HG03139 (cell line): ENCODE results near the gene LRRC32.
"Not testable (repeated sequence)": the region's sequence is repeated elsewhere in the genome, so short reads cannot be mapped to it uniquely, and the experiment has no call there.

Source experiments
- ATAC-seq: cut with Tn5 transposase; IDR thresholded peaks from one replicate; pipeline ENCODE4 v1.9.1; 2021; ENCODE audit not compliant: unreplicated experiment

LRRC32 gene

DNA sequence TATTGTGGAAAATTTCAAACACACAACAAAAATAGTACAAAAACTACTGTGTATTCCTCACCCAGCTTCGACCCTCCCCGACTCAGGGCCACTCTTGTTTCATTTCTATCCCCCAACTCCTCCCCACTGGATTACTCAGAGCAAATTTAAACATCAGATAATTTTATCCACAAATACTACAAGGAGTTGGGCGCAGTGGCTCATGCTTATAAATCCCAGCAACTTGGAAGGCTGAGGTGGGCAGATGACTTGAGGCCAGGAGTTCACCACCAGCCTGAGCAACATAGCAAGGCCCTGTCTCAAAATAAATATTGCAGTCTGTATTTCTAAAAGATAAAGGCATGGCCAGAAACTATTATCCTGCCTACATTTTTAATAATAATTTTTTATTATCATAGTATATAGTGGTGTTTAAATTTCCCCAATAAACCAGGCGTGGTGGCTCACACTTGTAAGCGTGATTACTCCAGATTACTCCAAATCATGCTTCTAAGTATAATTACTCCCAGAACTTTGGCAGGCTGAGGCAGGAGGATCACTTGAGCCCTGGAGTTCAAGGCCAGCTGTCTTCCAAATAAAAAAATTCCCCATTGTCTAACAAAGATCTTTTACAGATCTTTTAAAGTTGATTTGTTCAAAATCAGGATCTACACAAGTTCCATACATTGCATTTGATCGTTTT is 39.8 kb downstream of the LRRC32 start:
- no peak for ATAC-seq

- ATAC-seq: no peak
These were observed 40.5 kb downstream of the LRRC32 start for GRCh38 chr11:76629853-76630599.

DNA sequence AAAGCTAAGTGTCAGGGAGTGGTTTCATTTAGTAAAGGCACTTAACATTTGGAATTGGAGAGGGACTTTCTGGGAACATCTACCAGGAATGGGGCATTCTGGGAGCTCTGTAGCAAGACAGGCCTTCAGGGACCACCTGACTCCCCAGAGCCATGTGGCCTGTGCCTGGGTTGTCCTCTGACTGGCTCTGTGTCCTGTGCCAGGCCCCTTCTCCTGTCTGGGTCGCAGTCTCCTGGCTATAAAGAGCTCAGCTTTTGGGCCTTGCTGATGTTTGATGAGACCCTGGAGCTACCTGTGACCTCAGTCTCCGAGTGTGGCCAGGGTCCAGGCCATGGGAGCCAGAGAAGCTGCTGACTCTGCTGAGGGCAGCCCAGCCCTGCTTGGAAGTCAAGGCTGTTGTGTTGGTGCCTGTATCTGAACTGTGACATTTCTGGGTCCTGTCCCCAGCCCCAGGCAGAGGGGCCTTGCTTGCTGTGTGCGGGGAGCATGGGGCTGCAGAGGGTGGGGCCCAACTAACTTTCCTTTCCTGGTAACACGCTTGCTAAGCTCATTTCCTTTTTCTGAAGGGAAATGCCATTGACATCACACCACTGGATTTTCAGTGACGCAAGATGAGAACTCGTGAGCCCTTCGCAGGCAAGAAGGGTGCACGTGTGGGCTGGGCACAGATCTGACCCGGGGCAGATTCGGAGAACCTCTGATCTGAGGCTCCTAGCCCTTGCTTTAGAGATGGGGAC is 41.3 kb downstream of the LRRC32 start:
- ATAC-seq: no peak

DNA sequence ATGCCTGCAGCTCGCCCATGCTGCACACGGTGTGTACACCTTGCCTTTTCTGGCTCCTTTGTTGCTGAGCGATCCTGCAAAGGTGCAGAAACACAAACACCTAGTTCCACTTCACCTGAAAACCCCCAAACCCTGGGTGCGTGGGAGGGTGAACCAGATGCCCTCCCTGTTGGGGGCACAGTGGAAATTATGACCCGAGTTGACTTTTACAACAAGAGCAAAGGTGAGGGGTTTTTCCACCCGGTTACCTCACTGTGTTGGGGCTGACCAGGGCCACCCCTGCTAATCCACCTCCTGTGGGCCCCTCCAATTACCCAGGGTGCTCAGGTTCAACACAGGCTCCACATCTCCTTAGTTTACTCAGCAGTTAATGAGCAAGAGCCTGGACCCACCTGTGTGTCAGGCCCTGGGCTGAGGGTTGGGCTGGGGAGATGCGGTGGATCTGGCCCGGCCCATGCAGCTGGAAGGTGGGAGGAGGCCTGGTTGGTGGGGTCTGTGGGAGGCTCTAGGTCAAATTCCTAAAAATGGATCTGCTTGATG is 42.1 kb downstream of the LRRC32 start:
- no peak for ATAC-seq

DNA sequence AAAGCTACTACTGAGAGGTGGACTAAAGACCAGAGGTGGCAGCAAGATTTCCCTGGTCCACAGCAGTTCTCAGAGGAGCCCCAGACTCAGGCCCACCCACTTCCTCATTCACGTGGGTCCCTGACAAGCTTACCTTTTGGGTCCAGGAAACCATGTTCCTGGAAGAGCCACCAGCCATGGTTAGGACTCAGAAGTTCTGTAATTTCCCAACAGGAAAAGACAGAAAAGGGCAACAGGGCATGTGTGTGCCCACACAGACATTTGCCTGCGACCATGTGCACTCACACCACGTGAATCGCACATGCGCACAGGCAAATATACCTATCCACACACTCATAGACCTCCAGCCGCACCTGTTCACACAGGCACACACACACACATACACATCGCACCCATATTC is 42.9 kb downstream of the LRRC32 start:
- ATAC-seq: no peak

DNA sequence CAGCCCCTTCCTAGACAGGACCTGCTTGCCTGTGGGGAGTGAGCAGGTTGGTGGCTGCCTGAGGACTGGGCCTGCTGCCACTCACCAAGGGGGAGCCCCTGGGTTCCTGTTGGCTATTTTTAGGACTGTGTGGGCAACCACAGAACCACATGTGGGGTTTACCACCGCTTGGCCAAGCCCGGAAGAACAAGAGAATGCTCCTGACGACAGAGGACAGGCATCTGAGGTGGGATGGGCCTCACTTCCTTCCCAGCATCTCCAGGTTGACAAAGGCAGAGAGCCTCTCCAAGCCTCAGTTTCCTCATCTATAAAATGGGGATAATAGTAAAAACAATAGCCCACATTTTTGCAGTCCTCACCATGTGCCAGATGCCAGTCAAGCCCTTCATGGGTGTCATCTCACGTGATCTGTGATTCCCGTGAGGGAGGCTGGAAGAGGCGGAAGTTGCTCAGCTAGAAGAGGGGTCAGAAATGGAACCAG is 43.6 kb downstream of the LRRC32 start:
- peak; percentile 61 for ATAC-seq

GRCh38 chr11:76626266-76626665 is 44.3 kb downstream of the LRRC32 start:
- no peak for ATAC-seq

DNA sequence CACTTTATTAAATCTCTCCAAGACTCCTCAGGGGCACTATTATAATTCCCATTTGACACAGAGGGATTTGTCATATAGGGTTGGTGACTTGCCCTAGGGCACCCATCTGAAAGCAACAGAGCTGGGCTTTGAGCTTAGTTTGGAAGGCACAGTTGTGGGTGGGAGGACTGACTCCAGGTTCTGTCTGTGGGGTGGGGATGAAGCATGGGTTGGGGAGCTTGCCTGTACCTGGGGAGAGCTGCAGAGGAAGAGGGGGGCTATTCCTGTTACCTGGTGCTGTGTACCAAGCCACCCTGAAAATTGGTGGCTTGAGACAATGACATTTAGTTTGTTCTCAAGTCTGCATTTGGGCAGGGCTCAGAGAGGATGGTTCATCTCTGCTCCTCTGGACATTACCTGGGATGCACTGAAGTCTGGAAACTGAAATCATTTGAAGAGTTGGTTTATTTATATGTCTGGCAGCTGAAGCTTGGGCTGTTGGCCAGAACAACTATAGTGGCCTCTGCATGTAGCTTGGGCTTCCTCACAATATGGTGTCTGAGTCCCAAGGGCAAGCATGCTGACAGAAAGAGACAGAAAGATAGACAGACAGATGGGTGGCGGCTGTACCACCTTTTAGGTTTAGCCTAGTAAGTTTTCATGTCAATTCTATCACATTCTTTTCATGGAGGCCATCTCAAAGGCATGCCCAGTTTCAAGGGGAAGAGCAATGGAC is 44.9 kb downstream of the LRRC32 start:
- ATAC-seq: no peak

- ATAC-seq: no peak
These were observed 45.8 kb downstream of the LRRC32 start for GRCh38 chr11:76624500-76625379.

- ATAC-seq: no peak
These were observed 46.6 kb downstream of the LRRC32 start for GRCh38 chr11:76623884-76624419.

- no peak for ATAC-seq
These were observed 47.2 kb downstream of the LRRC32 start for GRCh38 chr11:76623171-76623883.

- no peak for ATAC-seq
These were observed 48.0 kb downstream of the LRRC32 start for GRCh38 chr11:76622493-76623094.

DNA sequence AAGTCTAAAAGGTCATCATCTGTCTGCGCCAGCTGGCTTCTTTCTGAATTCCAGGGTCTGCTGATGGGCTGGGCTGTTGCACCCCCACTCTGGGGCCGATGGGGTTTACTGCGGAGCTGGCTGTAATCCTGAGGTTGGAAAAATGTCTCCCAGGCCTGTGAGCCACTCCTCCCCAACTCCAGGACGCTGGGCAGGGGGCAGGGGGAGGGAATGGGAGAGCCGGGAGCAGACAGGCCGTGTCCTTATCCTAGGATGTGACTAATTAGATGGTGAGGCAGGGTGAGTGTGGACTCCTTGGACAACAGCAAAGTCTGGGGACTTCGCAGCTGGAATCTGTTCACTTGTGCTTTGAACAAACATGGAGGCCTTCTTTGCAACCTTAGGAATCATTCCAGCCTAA is 48.7 kb downstream of the LRRC32 start:
- no peak for ATAC-seq

DNA sequence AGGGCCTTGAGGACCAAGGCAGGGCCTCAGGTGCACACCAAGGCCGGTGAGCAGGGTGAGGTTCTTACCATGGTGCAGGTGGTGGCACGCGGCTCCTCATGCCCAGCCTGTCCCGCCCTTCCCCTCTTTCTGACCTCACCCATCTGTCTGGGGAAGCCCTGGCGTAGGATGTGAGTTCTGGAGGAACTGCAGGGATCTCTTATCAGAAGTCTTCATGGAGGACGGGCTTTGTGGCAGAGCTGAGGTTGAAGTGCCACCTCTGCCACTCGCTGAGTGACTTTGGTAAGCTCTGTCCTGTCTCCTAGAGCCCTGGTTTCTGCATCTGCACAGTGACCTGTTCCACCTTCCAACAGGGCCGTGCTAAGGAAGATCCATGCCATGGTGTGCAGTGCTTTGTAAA is 49.1 kb downstream of the LRRC32 start:
- no peak for ATAC-seq

DNA sequence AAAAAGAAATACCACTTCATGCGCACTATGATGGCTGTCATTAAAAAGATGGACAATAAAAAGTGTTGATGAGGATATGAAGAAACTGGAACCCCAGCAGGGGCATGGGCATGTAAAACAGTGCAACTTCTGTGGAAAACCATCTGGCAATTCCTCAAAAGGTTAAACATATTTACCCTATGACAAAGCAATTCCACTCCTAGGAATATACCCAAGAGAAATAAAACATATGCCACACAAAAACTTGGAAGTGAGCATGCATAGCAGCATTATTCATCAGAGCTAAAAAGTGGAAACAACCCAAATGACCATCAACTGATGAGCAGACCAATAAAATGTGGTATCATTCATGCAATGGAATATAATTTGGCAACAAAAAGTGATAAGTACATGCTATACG is 50.1 kb downstream of the LRRC32 start:
- ATAC-seq: no peak

DNA sequence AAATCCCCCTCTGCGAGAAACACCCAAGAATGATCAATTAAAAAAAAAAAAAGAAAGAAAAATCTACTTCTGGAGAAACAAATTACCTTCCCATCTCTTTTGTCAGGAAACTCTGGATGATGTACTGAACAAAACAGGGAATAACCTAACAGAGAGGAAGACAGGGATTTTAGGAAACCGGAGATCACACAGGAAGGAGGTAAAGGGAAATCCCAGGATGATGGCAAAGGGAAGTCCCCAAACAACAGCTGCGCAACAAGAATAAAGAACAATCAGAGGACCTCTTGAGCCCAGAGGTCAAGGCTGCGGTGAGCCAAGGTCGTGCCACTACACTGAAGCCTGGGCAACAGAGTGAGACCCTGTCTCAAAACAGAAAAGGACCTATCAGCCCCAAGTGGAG is 50.7 kb downstream of the LRRC32 start:
- not testable (repeated sequence) for ATAC-seq

- ATAC-seq: no peak
These were observed 52.8 kb downstream of the LRRC32 start for GRCh38 chr11:76617553-76618265.
